SK-N-SH (cell line): Measurements from ENCODE around the gene CHD6. TPM values are rescaled to one million over a fixed set of nuclear protein-coding genes. Genes with fewer than 3 reads are reported as not detected.

Experiments
- CTCF ChIA-PET: fragments of 300-600, 350-600 bp; formaldehyde crosslinking; extraction: SDS; loops from one replicate; lab custom pipeline; 2021; lab: Yijun Ruan, JAX
- POLR2A ChIA-PET: fragments of 350-600 bp; sonication (Branson Sonifier 250); formaldehyde crosslinking; extraction: SDS; loops from one replicate; lab custom pipeline; 2020; ENCODE audit warnings: antibody characterized with exemption, inconsistent platforms; lab: Yijun Ruan, JAX
- DNase-seq: peaks from one replicate; pipeline ENCODE4 v3.0.0; 2012
- H2AFZ ChIP-seq: fragments of 200-600 bp; sonication (generic); 2 replicates; pipeline ENCODE4 v1.8.1; 2016; ENCODE audit warnings: antibody characterized with exemption, mild to moderate bottlenecking, low read depth
- H3F3A ChIP-seq: fragments of 200-600 bp; sonication (generic); replicated peaks from 2 replicates; pipeline ENCODE3; 2016; ENCODE audit warnings: antibody characterized with exemption, mild to moderate bottlenecking; ENCODE audit not compliant: insufficient read depth
- H3K27ac ChIP-seq, 2 experiments: fragments of 200-500 bp in 1 of 2; fragments of 200-600 bp in 1 of 2; sonication (Bioruptor generic) in 1 of 2; sonication (generic), shearing (Covaris generic) in 1 of 2; 2 replicates each; pipeline versions ENCODE4 v1.5.1 to v1.6.1; 2014 to 2016; ENCODE audit warnings: low read depth in 2 of 2, inconsistent platforms in 1 of 2, low read length in 1 of 2, mild to moderate bottlenecking in 1 of 2, mixed read lengths in 1 of 2
- H3K27me3 ChIP-seq: fragments of 200-600 bp; sonication (generic), shearing (Covaris generic); 2 replicates; pipeline ENCODE4 v1.6.1; 2016; ENCODE audit warnings: mixed run types; ENCODE audit not compliant: insufficient read depth
- H3K36me3 ChIP-seq, 2 experiments: fragments of 200-500 bp in 1 of 2; fragments of 200-600 bp in 1 of 2; sonication (Bioruptor generic) in 1 of 2; sonication (generic) in 1 of 2; replicated peaks in 1 of 2; 2 replicates each; pipeline versions ENCODE3 to v1.5.1; 2014 to 2016; ENCODE audit warnings: low read length in 1 of 2, mild to moderate bottlenecking in 1 of 2; ENCODE audit not compliant: insufficient read depth in 2 of 2, control insufficient read depth in 1 of 2
- H3K4me1 ChIP-seq, 2 experiments: fragments of 200-500 bp in 1 of 2; fragments of 200-600 bp in 1 of 2; sonication (Bioruptor generic) in 1 of 2; sonication (generic), shearing (Covaris generic) in 1 of 2; 2 replicates each; pipeline versions ENCODE4 v1.5.1 to v1.6.1; 2014 to 2016; ENCODE audit warnings: low read depth in 1 of 2, low read length in 1 of 2, mixed run types in 1 of 2; ENCODE audit not compliant: insufficient read depth in 2 of 2, control insufficient read depth in 1 of 2
- H3K4me2 ChIP-seq: fragments of 200-600 bp; sonication (generic), shearing (Covaris generic); 2 replicates; pipeline ENCODE4 v1.6.1; 2017; ENCODE audit warnings: mixed run types
- H3K4me3 ChIP-seq, 2 experiments: fragments of 200-500 bp in 1 of 2; fragments of 200-600 bp in 1 of 2; sonication (Bioruptor generic) in 1 of 2; sonication (generic), shearing (Covaris generic) in 1 of 2; 2 replicates each; pipeline versions ENCODE4 v1.5.1 to v1.8.1; 2014 to 2016; ENCODE audit warnings: low read depth in 2 of 2, inconsistent platforms in 1 of 2, low read length in 1 of 2, mild to moderate bottlenecking in 1 of 2, mixed read lengths in 1 of 2, moderate library complexity in 1 of 2
- H3K79me2 ChIP-seq: fragments of 200-600 bp; sonication (generic); 2 replicates; pipeline ENCODE4 v1.8.1; 2017; ENCODE audit warnings: mild to moderate bottlenecking; ENCODE audit not compliant: insufficient read depth
- H3K9ac ChIP-seq: fragments of 200-600 bp; sonication (generic); 2 replicates; pipeline ENCODE4 v1.6.1; 2017; ENCODE audit warnings: mixed run types
- H3K9me2 ChIP-seq: fragments of 200-600 bp; sonication (generic); 2 replicates; pipeline ENCODE4 v1.6.1; 2017; ENCODE audit warnings: mixed run types
- H3K9me3 ChIP-seq: fragments of 200-600 bp; sonication (generic); 2 replicates; pipeline ENCODE4 v1.6.1; 2017; ENCODE audit warnings: mixed run types, mild to moderate bottlenecking, moderate library complexity
- H4K20me1 ChIP-seq: fragments of 200-600 bp; sonication (generic); 2 replicates; pipeline ENCODE4 v1.6.1; 2017; ENCODE audit warnings: mild to moderate bottlenecking, mixed run types; ENCODE audit not compliant: insufficient read depth
- CHD2 ChIP-seq: fragments of 150-350 bp; IDR thresholded peaks from 2 replicates; pipeline ENCODE4 v1.6.1; 2018; ENCODE audit warnings: low read length; ENCODE audit not compliant: partially characterized antibody
- ELF1 ChIP-seq: IDR thresholded peaks from 2 replicates; pipeline ENCODE4 v1.4.0; 2012
- EP300 ChIP-seq, 2 experiments: IDR thresholded peaks; 2 replicates each; pipeline versions ENCODE4 v1.4.0 to v1.6.1; 2012; ENCODE audit warnings: borderline replicate concordance in 1 of 2, low read depth in 1 of 2, low read length in 1 of 2
- EZH2phosphoT487 ChIP-seq: fragments of 200-600 bp; sonication (generic); IDR thresholded peaks from 2 replicates; pipeline ENCODE4 v1.6.1; 2017; ENCODE audit warnings: low read depth, mixed run types, mild to moderate bottlenecking, antibody characterized with exemption, moderate library complexity, borderline replicate concordance
- FOSL2 ChIP-seq: IDR thresholded peaks from 2 replicates; pipeline ENCODE4 v1.4.0; 2012; ENCODE audit warnings: low read depth, mild to moderate bottlenecking, moderate library complexity, borderline replicate concordance
- GATA2 ChIP-seq: sonication (generic); formaldehyde crosslinking; IDR thresholded peaks from 2 replicates; pipeline ENCODE4 v1.5.0; 2020; ENCODE audit warnings: mild to moderate bottlenecking, missing genetic modification reagents
- MXI1 ChIP-seq: IDR thresholded peaks from 2 replicates; pipeline ENCODE4 v1.6.1; 2012; ENCODE audit warnings: mild to moderate bottlenecking, low read depth, low read length, improper control_type of control experiment
- NFIC ChIP-seq: IDR thresholded peaks from 2 replicates; pipeline ENCODE4 v1.4.0; 2012; ENCODE audit warnings: borderline replicate concordance
- PBX3 ChIP-seq: IDR thresholded peaks from 2 replicates; pipeline ENCODE4; 2012
- POLR2AphosphoS5 ChIP-seq: IDR thresholded peaks from 2 replicates; pipeline ENCODE4 v1.6.1; 2012; ENCODE audit warnings: low read depth, low read length
- RAD21 ChIP-seq: IDR thresholded peaks from 2 replicates; pipeline ENCODE4 v1.6.1; 2012; ENCODE audit warnings: mild to moderate bottlenecking, low read length
- RFX5 ChIP-seq: IDR thresholded peaks from 2 replicates; pipeline ENCODE4 v1.6.1; 2012; ENCODE audit warnings: mild to moderate bottlenecking, improper control_type of control experiment, low read length
- TAF1 ChIP-seq: IDR thresholded peaks from 2 replicates; pipeline ENCODE4 v1.6.1; 2012; ENCODE audit warnings: low read depth, mild to moderate bottlenecking, low read length, moderate library complexity, borderline replicate concordance
- USF1 ChIP-seq: IDR thresholded peaks from 2 replicates; pipeline ENCODE4 v1.4.0; 2012; ENCODE audit warnings: low read depth, borderline replicate concordance
- USF2 ChIP-seq: fragments of 150-350 bp; IDR thresholded peaks from 2 replicates; pipeline ENCODE4 v1.6.1; 2017; ENCODE audit warnings: antibody characterized with exemption, low read length, low read depth, borderline replicate concordance
- YY1 ChIP-seq: IDR thresholded peaks from 2 replicates; pipeline ENCODE4 v1.4.0; 2012; ENCODE audit warnings: low read depth, mild to moderate bottlenecking
- WGBS: methylation state at CpG from one replicate; pipeline ENCODE4 v1.1.6; 2017; ENCODE audit warnings: low lambda C conversion rate; 5-methylcytosine and 5-hydroxymethylcytosine counted together
- polyA plus RNA-seq, 3 experiments: library from polyadenylated mRNA; depleted of rRNA; stranded (reverse); fragments of >200 nt; gene quantifications; 2 replicates each; pipeline ENCODE4 v1.2.3, GENCODE V29; 2012
- TF ChIP-seq, protein P1 (sequence below): fragments of 200-600 bp; sonication (generic); IDR thresholded peaks from 2 replicates; pipeline ENCODE4 v1.6.1; 2017; ENCODE audit warnings: antibody characterized with exemption, mild to moderate bottlenecking, moderate library complexity
- TF ChIP-seq, protein P2 (sequence below): fragments of 150-350 bp; IDR thresholded peaks from 2 replicates; pipeline ENCODE4 v1.6.1; 2016; ENCODE audit warnings: mild to moderate bottlenecking, low read depth, low read length

Gene CHD6, protein sequence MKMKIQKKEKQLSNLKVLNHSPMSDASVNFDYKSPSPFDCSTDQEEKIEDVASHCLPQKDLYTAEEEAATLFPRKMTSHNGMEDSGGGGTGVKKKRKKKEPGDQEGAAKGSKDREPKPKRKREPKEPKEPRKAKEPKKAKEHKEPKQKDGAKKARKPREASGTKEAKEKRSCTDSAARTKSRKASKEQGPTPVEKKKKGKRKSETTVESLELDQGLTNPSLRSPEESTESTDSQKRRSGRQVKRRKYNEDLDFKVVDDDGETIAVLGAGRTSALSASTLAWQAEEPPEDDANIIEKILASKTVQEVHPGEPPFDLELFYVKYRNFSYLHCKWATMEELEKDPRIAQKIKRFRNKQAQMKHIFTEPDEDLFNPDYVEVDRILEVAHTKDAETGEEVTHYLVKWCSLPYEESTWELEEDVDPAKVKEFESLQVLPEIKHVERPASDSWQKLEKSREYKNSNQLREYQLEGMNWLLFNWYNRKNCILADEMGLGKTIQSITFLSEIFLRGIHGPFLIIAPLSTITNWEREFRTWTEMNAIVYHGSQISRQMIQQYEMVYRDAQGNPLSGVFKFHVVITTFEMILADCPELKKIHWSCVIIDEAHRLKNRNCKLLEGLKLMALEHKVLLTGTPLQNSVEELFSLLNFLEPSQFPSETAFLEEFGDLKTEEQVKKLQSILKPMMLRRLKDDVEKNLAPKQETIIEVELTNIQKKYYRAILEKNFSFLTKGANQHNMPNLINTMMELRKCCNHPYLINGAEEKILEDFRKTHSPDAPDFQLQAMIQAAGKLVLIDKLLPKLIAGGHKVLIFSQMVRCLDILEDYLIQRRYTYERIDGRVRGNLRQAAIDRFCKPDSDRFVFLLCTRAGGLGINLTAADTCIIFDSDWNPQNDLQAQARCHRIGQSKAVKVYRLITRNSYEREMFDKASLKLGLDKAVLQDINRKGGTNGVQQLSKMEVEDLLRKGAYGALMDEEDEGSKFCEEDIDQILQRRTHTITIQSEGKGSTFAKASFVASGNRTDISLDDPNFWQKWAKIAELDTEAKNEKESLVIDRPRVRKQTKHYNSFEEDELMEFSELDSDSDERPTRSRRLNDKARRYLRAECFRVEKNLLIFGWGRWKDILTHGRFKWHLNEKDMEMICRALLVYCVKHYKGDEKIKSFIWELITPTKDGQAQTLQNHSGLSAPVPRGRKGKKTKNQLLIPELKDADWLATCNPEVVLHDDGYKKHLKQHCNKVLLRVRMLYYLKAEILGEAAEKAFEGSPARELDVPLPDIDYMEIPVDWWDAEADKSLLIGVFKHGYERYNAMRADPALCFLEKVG (N-terminal part only)
- polyA plus RNA-seq (2012; rRNA removed) = 7.1 and 8.7 TPM in 2 replicates
- 4.5 and 5.2 TPM in 2 replicates for polyA plus RNA-seq (2012; cell fraction: cytosol; rRNA removed)
- polyA plus RNA-seq (2012; cell fraction: nucleus; rRNA removed) = 15.3 and 23.4 TPM in 2 replicates

DNA sequence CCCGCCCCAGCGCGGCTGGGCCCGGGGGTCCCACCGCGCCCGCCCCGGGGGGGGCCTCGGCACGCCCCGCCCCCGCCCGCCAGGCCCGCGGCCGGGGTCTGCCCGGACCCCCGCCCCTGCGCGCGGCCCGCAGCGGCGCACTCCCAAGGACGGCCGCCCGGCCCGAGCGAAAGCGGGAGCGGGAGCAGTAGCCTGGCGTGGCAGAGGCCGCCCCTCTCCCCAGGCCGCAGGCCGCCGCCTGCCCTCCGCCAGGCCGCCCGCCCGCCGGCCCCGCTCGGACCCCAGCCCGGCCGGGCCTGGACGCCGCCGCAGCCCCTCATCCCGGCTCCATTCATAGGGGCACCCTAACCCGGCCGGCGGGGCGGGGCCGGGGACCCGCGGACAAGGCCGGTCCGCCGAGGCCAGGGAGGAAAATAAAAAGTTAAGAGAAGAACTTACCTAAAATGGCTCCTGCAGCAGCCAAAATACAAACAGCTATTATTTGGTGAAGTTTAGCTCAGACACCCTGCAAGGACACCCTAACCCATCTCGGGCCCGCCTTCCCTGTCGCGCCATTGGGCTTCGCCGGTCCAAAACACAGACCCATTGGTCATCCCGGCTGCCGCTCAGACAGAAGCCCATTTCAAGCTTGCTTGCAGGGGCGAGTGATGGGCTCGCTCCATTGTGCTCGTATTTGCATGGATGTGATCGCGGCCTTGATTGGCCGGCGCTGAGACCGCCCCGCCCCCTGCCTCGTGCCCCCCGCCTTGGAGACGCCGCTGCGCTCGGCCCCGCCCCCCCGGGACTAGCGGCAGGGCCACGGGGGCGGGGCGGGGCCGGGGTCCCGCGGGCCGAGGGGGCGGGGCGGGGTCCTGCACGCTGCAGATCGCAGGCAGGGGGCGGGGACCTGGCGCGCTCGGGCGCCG is at the start of gene CHD6:
CHD6 (minus strand) TSS at position 476 of the 905 bp plus-strand sequence. CDS start 67,040 bp downstream, outside the sequence.
- Histone ChIP-seq H3K27ac (peak within 1 kb of the TSS; percentile 70 to 94), H3K9me3 (no peaks in the 10 kb centered on the region), H3K9ac (peak within 1 kb of the TSS; percentile 64), H3K79me2 (peaks cover 45% of the 10 kb centered on the region), H3K27me3 (no peaks in the 10 kb centered on the region), H3K4me3 (peak within 1 kb of the TSS; percentile 72 to 92), H4K20me1 (peaks cover 38% of the 10 kb centered on the region), H3K4me1 (peaks cover 15 to 18% of the 10 kb centered on the region in 2 experiments; a peak in 3 of 4 replicates), H3K36me3 (no peaks in the 10 kb centered on the region), H3F3A (peaks cover 8% of the 10 kb centered on the region), H3K4me2 (peak within 1 kb of the TSS; percentile 84), H2AFZ (peak within 1 kb of the TSS; percentile 83), H3K9me2 (no peaks in the 10 kb centered on the region)
- DNase-seq = peak; percentile 98
- ChIA-PET CTCF (interaction anchor here (2.0 kb wide), 1 partner anchor 75 kb away, joined by 5 read pairs; no protein-coding TSS in a partner anchor), POLR2A (interaction anchor here (0.6 to 1.7 kb wide), 5 partner anchors 11 to 1828 kb away, joined by 3 to 15 read pairs (median 4); no protein-coding TSS in a partner anchor)
- 0% methylated on average over 15 of the region's 102 CpGs for WGBS
- TF ChIP-seq GATA2 (CRISPR knock-in tag) (no peak), CHD2 (peak; percentile 81), MXI1 (peak; percentile 24; the same call in 1 of the 2 replicates), YY1 (peak; percentile 81), RAD21 (no peak), USF2 (no peak), FOSL2 (no peak), USF1 (no peak), RFX5 (0 out of 2 replicates have a peak, but pooled peaks have one; percentile 40), TAF1 (peak; percentile 50; the same call in 1 of the 2 replicates), POLR2AphosphoS5 (peak; percentile 64), ELF1 (no peak), NFIC (no peak), EP300 (IDR thresholded peaks at IDR 0.05; ENCODE audit: borderline replicate concordance in 1 of 2, low read depth in 1 of 2, low read length in 1 of 2) (no peak), EZH2phosphoT487 (no peak), PBX3 (peak; percentile 100)
- TF ChIP-seq, protein P1, sequence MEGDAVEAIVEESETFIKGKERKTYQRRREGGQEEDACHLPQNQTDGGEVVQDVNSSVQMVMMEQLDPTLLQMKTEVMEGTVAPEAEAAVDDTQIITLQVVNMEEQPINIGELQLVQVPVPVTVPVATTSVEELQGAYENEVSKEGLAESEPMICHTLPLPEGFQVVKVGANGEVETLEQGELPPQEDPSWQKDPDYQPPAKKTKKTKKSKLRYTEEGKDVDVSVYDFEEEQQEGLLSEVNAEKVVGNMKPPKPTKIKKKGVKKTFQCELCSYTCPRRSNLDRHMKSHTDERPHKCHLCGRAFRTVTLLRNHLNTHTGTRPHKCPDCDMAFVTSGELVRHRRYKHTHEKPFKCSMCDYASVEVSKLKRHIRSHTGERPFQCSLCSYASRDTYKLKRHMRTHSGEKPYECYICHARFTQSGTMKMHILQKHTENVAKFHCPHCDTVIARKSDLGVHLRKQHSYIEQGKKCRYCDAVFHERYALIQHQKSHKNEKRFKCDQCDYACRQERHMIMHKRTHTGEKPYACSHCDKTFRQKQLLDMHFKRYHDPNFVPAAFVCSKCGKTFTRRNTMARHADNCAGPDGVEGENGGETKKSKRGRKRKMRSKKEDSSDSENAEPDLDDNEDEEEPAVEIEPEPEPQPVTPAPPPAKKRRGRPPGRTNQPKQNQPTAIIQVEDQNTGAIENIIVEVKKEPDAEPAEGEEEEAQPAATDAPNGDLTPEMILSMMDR = no peak
- TF ChIP-seq, protein P2, sequence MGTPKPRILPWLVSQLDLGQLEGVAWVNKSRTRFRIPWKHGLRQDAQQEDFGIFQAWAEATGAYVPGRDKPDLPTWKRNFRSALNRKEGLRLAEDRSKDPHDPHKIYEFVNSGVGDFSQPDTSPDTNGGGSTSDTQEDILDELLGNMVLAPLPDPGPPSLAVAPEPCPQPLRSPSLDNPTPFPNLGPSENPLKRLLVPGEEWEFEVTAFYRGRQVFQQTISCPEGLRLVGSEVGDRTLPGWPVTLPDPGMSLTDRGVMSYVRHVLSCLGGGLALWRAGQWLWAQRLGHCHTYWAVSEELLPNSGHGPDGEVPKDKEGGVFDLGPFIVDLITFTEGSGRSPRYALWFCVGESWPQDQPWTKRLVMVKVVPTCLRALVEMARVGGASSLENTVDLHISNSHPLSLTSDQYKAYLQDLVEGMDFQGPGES = peak; percentile 94
